ENCODE data around the gene KNTC1.

DNA sequence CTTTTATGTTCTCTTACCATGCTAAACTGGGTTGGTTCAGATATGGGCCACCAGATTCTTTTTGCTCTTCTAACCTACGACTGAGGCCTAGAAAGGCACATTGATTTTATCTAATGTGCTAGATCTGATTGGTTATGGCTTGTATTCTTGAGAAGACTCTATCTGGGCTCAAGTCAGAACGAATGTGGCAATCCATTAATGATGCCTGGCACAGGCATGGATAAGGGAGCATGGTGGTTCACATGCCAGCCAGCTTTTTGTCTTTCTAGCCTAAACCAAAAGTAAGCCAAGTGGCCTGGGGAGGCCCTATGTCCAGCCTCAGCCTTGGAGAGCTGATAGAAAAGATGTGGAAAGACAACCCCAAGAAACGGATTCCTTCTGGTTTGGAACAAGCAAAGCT lies 82.7 kb downstream of the KNTC1 start:
- TF ChIP-seq, protein P1, sequence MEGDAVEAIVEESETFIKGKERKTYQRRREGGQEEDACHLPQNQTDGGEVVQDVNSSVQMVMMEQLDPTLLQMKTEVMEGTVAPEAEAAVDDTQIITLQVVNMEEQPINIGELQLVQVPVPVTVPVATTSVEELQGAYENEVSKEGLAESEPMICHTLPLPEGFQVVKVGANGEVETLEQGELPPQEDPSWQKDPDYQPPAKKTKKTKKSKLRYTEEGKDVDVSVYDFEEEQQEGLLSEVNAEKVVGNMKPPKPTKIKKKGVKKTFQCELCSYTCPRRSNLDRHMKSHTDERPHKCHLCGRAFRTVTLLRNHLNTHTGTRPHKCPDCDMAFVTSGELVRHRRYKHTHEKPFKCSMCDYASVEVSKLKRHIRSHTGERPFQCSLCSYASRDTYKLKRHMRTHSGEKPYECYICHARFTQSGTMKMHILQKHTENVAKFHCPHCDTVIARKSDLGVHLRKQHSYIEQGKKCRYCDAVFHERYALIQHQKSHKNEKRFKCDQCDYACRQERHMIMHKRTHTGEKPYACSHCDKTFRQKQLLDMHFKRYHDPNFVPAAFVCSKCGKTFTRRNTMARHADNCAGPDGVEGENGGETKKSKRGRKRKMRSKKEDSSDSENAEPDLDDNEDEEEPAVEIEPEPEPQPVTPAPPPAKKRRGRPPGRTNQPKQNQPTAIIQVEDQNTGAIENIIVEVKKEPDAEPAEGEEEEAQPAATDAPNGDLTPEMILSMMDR (IDR thresholded peaks at IDR 0.05): no peak
- no peak for TF ChIP-seq POLR2A (IDR thresholded peaks at IDR 0.05)
